HG02678 (cell line): Measurements from ENCODE around the gene SMYD1.

ENCODE experiments used
- ATAC-seq: cut with Tn5 transposase; IDR thresholded peaks from one replicate; pipeline ENCODE4 v1.9.1; 2021; ENCODE audit warnings: mild to moderate bottlenecking, moderate library complexity; ENCODE audit not compliant: unreplicated experiment

The SMYD1 gene

GRCh38 chr2:88086401-88086800 lies 18.8 kb downstream of the SMYD1 start:
- no peak for ATAC-seq

DNA sequence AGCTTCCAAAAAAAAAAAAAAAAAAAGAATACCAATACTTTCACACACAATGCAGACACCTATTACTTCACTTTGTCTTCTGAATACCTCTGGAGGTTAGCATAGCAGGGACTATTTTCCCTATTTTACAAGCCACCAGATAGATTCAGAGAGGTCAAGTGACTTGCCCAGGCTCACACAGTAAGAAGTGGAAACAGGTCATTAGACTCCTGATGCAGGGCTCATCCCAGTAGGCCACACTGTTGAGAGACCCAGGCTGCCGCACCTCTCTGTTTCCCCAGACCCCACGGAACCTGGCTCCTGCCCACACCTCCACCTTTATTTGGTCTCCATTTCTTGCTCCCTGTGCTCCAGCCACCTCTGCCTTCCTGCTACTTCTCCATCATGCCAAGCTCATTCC lies 19.4 kb downstream of the SMYD1 start:
- ATAC-seq, result no peak

- ATAC-seq, result no peak
Observed at GRCh38 chr2:88087763-88088162, 20.1 kb downstream of the SMYD1 start.

DNA sequence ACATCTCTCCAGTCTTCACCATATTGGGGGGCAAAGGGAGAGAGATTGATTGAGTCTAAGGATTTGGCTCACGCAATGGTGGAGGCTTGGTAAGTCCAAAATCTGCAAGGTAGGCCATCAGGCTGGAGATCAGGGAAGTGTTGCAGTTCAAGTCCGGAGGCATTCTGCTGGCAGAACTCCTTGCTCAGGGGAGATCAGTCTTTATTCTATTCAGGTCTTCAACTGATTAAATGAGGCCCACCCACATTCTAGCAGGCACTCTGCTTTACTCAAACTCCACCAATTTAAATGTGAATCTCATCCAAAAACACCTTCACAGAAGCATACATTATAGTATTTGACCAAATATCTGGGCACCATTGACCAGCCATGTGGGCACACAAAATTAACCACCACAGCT lies 21.4 kb downstream of the SMYD1 start:
- ATAC-seq, result no peak

- ATAC-seq, result no peak
Observed at GRCh38 chr2:88090446-88091283, 23.0 kb downstream of the SMYD1 start.

- no peak for ATAC-seq
Observed at GRCh38 chr2:88091943-88092342, 24.3 kb downstream of the SMYD1 start.

DNA sequence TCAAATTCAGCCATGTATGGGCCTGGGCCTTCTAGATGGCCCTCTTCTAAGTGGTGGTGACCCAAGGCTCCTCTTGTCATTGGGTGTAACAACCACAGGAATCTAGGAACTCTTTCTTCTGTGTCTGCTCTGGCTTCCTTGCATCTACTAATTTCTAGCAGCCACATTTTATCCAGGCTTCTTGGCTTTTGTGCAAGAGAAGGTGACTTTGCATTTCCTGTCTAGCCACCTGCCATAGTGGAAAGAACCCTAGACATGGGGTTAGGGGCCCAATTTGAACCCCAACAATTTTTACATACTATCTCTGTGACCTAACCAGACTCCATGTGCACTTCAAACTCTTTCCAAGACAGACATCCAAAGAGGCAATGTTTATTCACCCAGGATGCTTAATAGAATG lies 25.1 kb downstream of the SMYD1 start:
- ATAC-seq, result no peak

DNA sequence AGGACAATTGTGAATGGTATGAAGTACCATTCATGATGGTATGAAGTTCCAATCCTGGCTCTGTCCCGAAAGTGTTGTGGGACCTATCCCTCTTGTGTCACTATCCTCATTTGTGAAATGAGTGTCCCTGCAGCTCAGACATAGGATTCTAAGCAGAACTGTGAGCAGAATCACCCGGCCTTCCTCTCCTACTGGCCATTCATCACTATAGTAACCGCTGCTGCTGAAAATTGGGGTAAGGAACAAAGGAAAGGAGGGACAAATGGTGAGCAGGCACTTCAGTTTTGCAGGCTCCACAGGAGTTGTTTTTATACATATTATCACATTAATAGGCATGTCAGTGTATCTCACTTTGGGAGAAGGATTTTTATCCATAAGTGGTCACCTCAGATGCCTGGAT lies 27.4 kb downstream of the SMYD1 start:
- no peak for ATAC-seq

- ATAC-seq, result no peak
Observed at GRCh38 chr2:88096708-88097107, 29.1 kb downstream of the SMYD1 start.

GRCh38 chr2:88097192-88097591 lies 29.6 kb downstream of the SMYD1 start:
- no peak for ATAC-seq

- no peak for ATAC-seq
Observed at GRCh38 chr2:88097891-88098557, 30.4 kb downstream of the SMYD1 start.

DNA sequence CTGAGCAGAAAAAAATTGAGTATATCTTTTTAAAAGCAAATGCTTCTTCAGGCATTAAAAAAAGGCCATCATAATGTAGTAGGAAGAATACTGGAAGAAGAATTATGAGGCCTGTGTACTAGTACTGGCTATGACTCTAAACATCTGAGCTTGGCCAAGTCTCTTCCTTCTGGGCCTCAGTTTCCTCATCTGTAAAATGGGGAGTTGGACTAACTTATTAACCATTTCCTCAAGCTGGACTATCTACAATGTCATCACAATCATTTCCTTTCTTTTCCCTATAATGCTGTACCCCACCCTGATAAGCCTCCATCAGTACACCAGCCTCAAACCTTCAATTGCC lies 30.9 kb downstream of the SMYD1 start:
- ATAC-seq, result no peak

DNA sequence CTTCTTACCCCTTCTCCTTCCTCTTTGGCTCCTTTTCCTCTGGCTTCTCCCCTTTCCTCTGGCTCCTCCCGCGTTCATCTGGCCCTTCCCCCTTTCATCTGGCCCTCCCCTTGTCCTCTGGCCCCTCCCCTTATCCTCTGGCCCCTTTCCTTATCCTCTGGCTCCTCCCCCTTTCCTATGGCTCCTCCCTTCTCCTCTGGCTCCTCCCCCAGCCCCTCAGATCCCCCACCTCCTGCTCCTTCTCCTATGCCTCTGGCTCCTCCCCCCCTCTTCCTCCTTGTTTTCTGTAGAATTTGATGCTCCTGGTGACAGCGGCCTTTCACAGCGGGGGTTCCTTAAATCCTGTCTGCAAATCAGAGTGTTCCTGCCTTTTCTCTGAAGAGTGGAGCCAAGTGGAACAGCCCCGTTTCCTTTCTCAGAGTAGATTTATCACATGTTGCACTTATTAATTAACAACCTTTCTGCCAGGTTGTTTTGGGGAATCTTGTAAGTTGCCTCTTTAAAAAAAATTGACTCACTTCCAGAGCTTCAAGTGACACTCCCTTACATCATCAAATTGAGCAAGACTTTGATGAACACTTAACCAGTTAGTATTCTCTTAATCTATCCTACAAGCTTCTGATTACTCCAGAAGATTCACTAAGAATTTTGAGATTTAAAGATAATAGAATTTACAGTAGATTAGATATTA lies 32.3 kb downstream of the SMYD1 start:
- ATAC-seq, result no peak

- no peak for ATAC-seq
Observed at GRCh38 chr2:88100489-88100858, 32.8 kb downstream of the SMYD1 start.

GRCh38 chr2:88108796-88109195 lies 41.2 kb downstream of the SMYD1 start:
- ATAC-seq, result no peak

DNA sequence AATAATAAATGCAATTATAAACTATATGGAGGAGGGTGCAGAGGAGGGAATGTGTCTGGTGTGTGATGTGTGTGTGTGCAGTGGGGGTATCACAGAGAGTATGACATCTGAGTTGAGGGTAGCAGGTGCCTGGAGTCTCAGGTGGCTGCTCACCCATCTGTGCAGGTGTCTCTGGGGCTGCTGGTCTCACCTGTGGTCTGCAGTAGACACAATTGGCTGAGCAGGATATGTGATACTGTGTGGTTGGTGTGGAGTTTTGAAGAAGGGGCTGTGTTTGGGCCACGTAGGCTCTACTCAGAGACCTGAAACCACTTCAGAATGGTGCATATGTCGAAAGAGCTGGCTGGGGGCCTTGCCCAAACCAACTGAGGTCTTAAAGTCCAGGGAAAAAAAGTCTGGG lies 43.2 kb downstream of the SMYD1 start:
- no peak for ATAC-seq

DNA sequence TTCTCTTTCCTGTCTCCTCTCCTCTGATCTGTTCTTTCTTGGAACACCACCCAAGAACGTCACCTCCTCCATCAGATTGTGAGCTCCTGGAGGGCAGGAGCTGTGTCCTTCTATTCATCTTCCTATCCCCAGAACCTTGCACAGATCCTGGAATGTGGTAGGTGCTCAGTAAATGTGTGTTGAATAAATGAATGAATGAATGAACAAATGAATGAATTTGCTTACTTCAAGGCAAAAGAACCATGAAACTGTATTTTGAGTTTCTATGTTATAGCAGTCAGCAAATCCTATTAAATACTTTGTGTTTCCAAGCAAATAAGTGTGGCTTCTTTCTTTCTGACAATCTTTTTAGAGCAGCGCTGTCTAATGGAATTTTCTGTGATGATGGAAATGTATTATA lies 45.4 kb downstream of the SMYD1 start:
- ATAC-seq, result no peak

DNA sequence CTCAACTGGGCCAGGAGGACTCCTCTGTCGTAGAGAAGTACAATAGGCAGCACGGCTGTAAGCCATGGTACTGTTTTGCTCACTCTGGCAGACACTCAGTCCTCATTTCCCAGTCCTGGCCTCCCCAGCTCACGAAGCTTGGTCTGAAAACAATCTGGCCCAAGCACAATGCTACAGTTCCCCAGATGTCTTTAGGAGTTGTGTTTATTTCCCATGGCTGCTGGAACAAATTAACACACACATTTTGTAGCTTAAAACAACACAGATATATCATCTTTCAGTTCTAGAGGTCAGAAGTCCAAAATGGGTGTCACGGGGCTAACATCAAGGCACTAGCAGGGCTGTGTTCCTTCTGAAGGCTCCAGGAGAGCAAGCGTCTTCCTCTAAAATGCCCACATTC lies 47.3 kb downstream of the SMYD1 start:
- no peak for ATAC-seq

GRCh38 chr2:88115825-88116518 lies 48.3 kb downstream of the SMYD1 start:
- ATAC-seq, result no peak

- no peak for ATAC-seq
Observed at GRCh38 chr2:88116669-88117432, 49.2 kb downstream of the SMYD1 start.

DNA sequence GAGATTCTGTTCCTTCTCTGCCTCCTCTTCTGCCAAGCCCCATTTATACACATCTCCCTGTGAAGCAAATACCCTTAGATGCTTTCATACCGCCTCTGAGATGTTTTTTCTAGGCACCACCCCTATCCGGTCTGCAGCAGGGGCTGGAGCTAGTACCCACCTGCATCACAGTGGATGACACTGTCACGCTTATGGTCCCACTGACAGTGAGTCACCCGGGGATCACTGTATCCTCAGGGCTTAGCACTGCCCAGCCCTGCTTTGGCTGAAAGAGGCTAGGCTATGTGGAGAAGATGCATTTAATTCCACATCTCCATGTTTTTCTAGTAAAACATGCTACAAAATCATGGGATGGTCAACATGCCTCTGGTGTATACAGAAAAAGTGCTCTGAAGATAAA lies 50.3 kb downstream of the SMYD1 start:
- ATAC-seq, result no peak
